ENCODE measurements around the gene SLC38A3.

SLC38A3 gene

GRCh38 chr3:50236484-50237132, 31.5 kb downstream of the SLC38A3 start:
- H3K27ac ChIP-seq = peak overlapping the region; percentile 93
- TF ChIP-seq ZFX (IDR thresholded peaks at IDR 0.05; ENCODE audit: borderline replicate concordance) (no peak), CTCF (IDR thresholded peaks at IDR 0.05) (no peak)

DNA sequence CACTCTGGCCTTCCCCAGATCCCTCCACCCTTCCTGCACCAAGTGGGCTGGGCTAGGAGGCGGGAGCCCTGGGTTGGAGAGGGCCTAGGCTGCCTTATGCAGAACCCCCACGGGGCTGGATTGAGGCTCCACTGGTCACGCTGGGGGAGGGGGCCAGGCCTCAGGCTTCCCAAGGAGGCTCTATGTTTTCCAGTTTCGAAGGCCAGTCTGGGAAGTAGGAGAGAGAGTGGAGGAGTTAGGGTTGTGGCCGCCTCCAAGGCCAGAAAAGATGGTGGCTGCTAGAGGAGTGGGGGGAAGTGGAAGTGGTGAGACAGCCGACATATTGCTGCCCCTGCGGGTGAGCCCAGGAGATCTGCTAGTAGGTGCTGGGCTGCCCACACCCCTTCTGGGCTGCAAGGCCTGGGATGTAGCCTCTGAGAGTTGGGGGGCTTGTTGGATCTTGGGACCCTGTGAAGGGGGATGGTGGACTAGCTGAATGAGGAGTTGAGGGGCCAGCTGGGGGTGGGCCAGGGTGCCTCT, 32.1 kb downstream of the SLC38A3 start:
- peak overlapping the region; percentile 93 for H3K27ac ChIP-seq
- TF ChIP-seq CTCF (IDR thresholded peaks at IDR 0.05) = no peak
- no peak for TF ChIP-seq ZFX (IDR thresholded peaks at IDR 0.05; ENCODE audit: borderline replicate concordance)

GRCh38 chr3:50237754-50238548, 32.9 kb downstream of the SLC38A3 start:
- no peak for TF ChIP-seq ZFX (IDR thresholded peaks at IDR 0.05; ENCODE audit: borderline replicate concordance)
- TF ChIP-seq CTCF (IDR thresholded peaks at IDR 0.05) = no peak
- peak overlapping the region; percentile 93 for H3K27ac ChIP-seq

DNA sequence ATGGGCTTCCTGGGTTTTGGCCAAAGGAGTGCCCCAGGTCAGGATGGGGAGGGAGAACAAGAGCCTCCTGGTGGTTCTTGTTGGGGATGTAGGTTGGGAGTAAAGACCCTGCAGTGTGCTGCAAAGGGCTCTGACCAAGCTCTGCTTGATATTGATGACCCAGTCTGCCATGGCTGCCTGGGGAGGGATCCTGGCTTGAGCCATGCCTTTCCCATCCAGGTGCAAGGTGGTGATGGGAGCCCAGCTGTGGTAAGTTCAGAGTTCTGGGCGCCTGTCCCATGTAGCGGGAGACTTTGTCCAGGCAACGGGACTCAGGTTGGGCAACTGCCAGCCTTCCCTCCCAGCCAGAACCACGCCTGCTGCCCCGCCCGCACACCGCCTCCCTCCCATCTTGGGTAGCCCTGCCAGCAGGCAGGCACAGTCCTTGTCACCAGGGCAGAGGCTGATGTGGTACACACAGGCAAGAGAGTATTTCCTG, 33.5 kb downstream of the SLC38A3 start:
- peak overlapping the region; percentile 93 for H3K27ac ChIP-seq
- TF ChIP-seq CTCF (IDR thresholded peaks at IDR 0.05) (no peak), ZFX (IDR thresholded peaks at IDR 0.05; ENCODE audit: borderline replicate concordance) (no peak)

DNA sequence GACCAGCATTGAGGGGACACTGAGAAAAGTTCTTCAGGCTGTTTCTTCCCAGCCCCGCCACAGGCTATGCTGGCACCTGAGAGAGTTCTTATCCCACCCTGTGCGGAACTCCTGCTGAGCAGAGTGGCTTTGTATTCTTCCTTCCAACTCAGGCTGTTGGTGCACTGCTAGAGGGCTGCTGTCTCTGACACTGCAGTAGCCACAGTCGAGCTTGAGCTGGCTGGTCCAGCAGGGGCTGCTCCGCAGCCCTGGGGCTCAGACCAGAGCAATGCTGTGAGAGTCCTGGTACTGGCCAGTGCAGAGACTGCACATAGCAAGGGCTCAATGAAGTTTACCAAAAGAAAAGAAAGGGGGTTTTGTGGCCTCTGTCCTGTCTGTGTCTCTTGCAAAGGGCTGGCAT, 34.6 kb downstream of the SLC38A3 start:
- TF ChIP-seq ZFX (IDR thresholded peaks at IDR 0.05; ENCODE audit: borderline replicate concordance) (no peak), CTCF (IDR thresholded peaks at IDR 0.05) (no peak)
- peak overlapping the region; percentile 12; the same call in 1 of the 2 replicates for H3K27ac ChIP-seq

GRCh38 chr3:50241163-50241562, 36.1 kb downstream of the SLC38A3 start:
- H3K27ac ChIP-seq = no peak overlapping the region
- TF ChIP-seq ZFX (IDR thresholded peaks at IDR 0.05; ENCODE audit: borderline replicate concordance) (no peak), CTCF (IDR thresholded peaks at IDR 0.05) (no peak)
